Measurements from ENCODE around the gene SPARC. TPM values are rescaled to one million over a fixed set of nuclear protein-coding genes. Genes with fewer than 3 reads are reported as not detected.

The SPARC gene
- total RNA-seq, 1 experiment from 2014 or later: 320 TPM

GRCh38 chr5:151683444-151683843, 3.3 kb downstream of the SPARC start:
- Mint-ChIP-seq H3K27ac (no peak overlapping the region; a peak in 1 of 7 replicates), H3K36me3 (ENCODE audit: insufficient read depth in 1 of 3, low read depth in 3 of 3) (peaks cover 3 to 10% (median 6%) of the 10 kb centered on the region in 3 experiments; a peak in 5 of 7 replicates), H3K4me1 (peaks cover 42 to 43% of the 10 kb centered on the region in 2 experiments), H3K27me3 (ENCODE audit: low read depth) (no peaks in the 10 kb centered on the region), H3K9me3 (no peaks in the 10 kb centered on the region), H3K4me3 (no peak overlapping the region)
- Histone ChIP-seq H2BK120ac (ENCODE audit: low read depth, low read length, poor library complexity, severe bottlenecking) (no peak overlapping the region), H2BK20ac (ENCODE audit: low read depth, low read length, poor library complexity, severe bottlenecking) (no peak overlapping the region), H3K27ac (ENCODE audit: insufficient read length, low read depth, low read length) (no peak overlapping the region), H3K18ac (ENCODE audit: insufficient read length, low read depth, low read length) (no peak overlapping the region), H4K8ac (replicated peaks; ENCODE audit: insufficient read length, low read depth, low read length) (no peak overlapping the region), H3K79me1 (ENCODE audit: insufficient read depth, low read depth, low read length, poor library complexity, severe bottlenecking) (no peaks in the 10 kb centered on the region), H3K4me1 (ENCODE audit: insufficient read depth, low read length) (peaks cover 5% of the 10 kb centered on the region; the same call in 1 of the 2 replicates), H4K5ac (ENCODE audit: insufficient read length, low read depth, low read length) (no peak overlapping the region), H3K56ac (ENCODE audit: insufficient read length, low read depth, low read length) (no peak overlapping the region), H2AFZ (ENCODE audit: low read length) (no peak overlapping the region), H3K14ac (ENCODE audit: insufficient read depth, low read length) (no peak overlapping the region), H2BK15ac (ENCODE audit: low read depth, low read length) (no peak overlapping the region), H3K23ac (ENCODE audit: insufficient read length, low read depth, low read length) (no peak overlapping the region), H3K27me3 (ENCODE audit: insufficient read depth, low read length) (no peaks in the 10 kb centered on the region), H2AK5ac (ENCODE audit: insufficient read length, low read length) (no peak overlapping the region), H3K4ac (ENCODE audit: low read depth, low read length) (no peak overlapping the region), H3K9me3 (ENCODE audit: control insufficient read depth, low read depth, low read length) (no peaks in the 10 kb centered on the region), H3K23me2 (ENCODE audit: insufficient read length, low read depth, low read length, poor library complexity, severe bottlenecking) (peaks cover 11% of the 10 kb centered on the region), H3K4me2 (ENCODE audit: insufficient read depth, insufficient read length, low read length) (no peak overlapping the region), H2BK5ac (ENCODE audit: insufficient read length, low read length) (no peak overlapping the region), H3K9ac (ENCODE audit: extremely low read depth, insufficient read length, low read length) (no peak overlapping the region), H4K91ac (ENCODE audit: insufficient read length, low read depth, low read length) (no peak overlapping the region), H3K79me2 (ENCODE audit: insufficient read depth, low read length) (no peaks in the 10 kb centered on the region), H4K20me1 (ENCODE audit: control insufficient read depth, insufficient read depth, insufficient read length) (no peaks in the 10 kb centered on the region), H2BK12ac (ENCODE audit: insufficient read length, low read depth, low read length) (no peak overlapping the region), H3T11ph (ENCODE audit: low read length) (no peak overlapping the region)
- DNase-seq: no peak
- TF ChIP-seq CTCF (conservative IDR thresholded peaks at IDR 0.05): no peak
- no CpG with 5 or more reads among the region's 5 CpGs for WGBS (ENCODE audit: extremely low coverage, insufficient read length, low lambda C conversion rate)

Measured in H9 (cell line).